ENCODE data around the gene MBP.

- TF ChIP-seq MXI1 (IDR thresholded peaks at IDR 0.05; ENCODE audit: borderline replicate concordance, low read depth, low read length), result no peak
- TF ChIP-seq USF2 (IDR thresholded peaks at IDR 0.05; ENCODE audit: low read depth, low read length), result no peak
- no peak for TF ChIP-seq CTCF (conservative IDR thresholded peaks at IDR 0.05; ENCODE audit: low read depth, low read length)
- TF ChIP-seq NFE2L2 (IDR thresholded peaks at IDR 0.05; ENCODE audit: low read depth, low read length), result no peak
- no peak for TF ChIP-seq POLR2A (IDR thresholded peaks at IDR 0.05; ENCODE audit: low read depth, low read length)
- TF ChIP-seq RFX5 (IDR thresholded peaks at IDR 0.05; ENCODE audit: low read depth, low read length), result no peak
- TF ChIP-seq RAD21 (IDR thresholded peaks at IDR 0.05; ENCODE audit: low read length), result no peak
- peak; percentile 30; the same call in 1 of the 2 replicates for TF ChIP-seq BHLHE40 (IDR thresholded peaks at IDR 0.05; ENCODE audit: low read depth, low read length)
- no peak for TF ChIP-seq SMC3 (IDR thresholded peaks at IDR 0.05; ENCODE audit: low read depth, low read length)
- no peak for TF ChIP-seq MAZ (IDR thresholded peaks at IDR 0.05; ENCODE audit: borderline replicate concordance, low read depth, low read length)
Observed at GRCh38 chr18:76958692-76959341, 173.8 kb downstream of the MBP start.

All from IMR-90 (cell line).